Common myeloid progenitor, CD34-positive (primary cell): ENCODE results near the gene IKZF5. TPM values are rescaled to one million over a fixed set of nuclear protein-coding genes. Genes with fewer than 3 reads are reported as not detected.

Experiments
- CTCF ChIA-PET: fragments of 350-600 bp; sonication (Branson Sonifier 250); formaldehyde crosslinking; loops from one replicate; lab custom pipeline; 2021; ENCODE audit warnings: antibody characterized with exemption; lab: Charles Lee
- POLR2A ChIA-PET: fragments of 350-600 bp; sonication (Branson Sonifier 250); formaldehyde crosslinking; loops from one replicate; lab custom pipeline; 2021; ENCODE audit warnings: antibody characterized with exemption; lab: Charles Lee
- DNase-seq, 3 donors: peaks; one replicate each; pipeline versions ENCODE4 v3.0.0 to v3.0.0-alpha.2; 2013
- H3K27ac ChIP-seq, 2 experiments: 1 replicate in 1 of 2; 2 replicates in 1 of 2; pipeline ENCODE4 v1.7.0; 2013; ENCODE audit warnings: inconsistent platforms in 2 of 2, low read length in 2 of 2, mild to moderate bottlenecking in 2 of 2, low read depth in 1 of 2, moderate library complexity in 1 of 2; ENCODE audit not compliant: severe bottlenecking in 2 of 2, insufficient read depth in 1 of 2, poor library complexity in 1 of 2
- H3K27me3 ChIP-seq, 5 experiments: replicated peaks in 2 of 5; 1 replicate in 3 of 5; 2 replicates in 2 of 5; pipeline versions ENCODE4 v1.6.1 to v1.7.0; 2013; ENCODE audit warnings: low read length in 4 of 5, mild to moderate bottlenecking in 2 of 5, moderate library complexity in 2 of 5, inconsistent platforms in 1 of 5; ENCODE audit not compliant: insufficient read depth in 5 of 5, control insufficient read depth in 4 of 5
- H3K36me3 ChIP-seq, 4 experiments: 1 replicate in 2 of 4; 2 replicates in 2 of 4; pipeline versions ENCODE4 v1.6.1 to v1.7.0; 2013; ENCODE audit warnings: low read length in 3 of 4, control low read depth in 1 of 4, mild to moderate bottlenecking in 1 of 4; ENCODE audit not compliant: control insufficient read depth in 4 of 4, insufficient read depth in 4 of 4
- H3K4me1 ChIP-seq, 4 experiments: 1 replicate in 3 of 4; 2 replicates in 1 of 4; pipeline versions ENCODE4 v1.6.1 to v1.7.1; 2013; ENCODE audit warnings: low read length in 3 of 4, mild to moderate bottlenecking in 3 of 4, control low read depth in 1 of 4, inconsistent platforms in 1 of 4, moderate library complexity in 1 of 4; ENCODE audit not compliant: control insufficient read depth in 4 of 4, insufficient read depth in 4 of 4; ENCODE audit errors: control extremely low read depth in 1 of 4
- H3K4me3 ChIP-seq, 7 experiments: 1 replicate in 4 of 7; 2 replicates in 3 of 7; pipeline versions ENCODE4 v1.5.1 to v1.7.0; 2013; ENCODE audit warnings: mild to moderate bottlenecking in 7 of 7, low read length in 6 of 7, moderate library complexity in 6 of 7, inconsistent platforms in 2 of 7, low read depth in 2 of 7, control low read depth in 1 of 7; ENCODE audit not compliant: insufficient read depth in 4 of 7, control insufficient read depth in 1 of 7; ENCODE audit errors: extremely low read depth in 1 of 7
- H3K9me3 ChIP-seq, 5 experiments: 1 replicate in 4 of 5; 2 replicates in 1 of 5; pipeline versions ENCODE4 v1.6.1 to v1.7.1; 2013; ENCODE audit warnings: low read length in 4 of 5, mild to moderate bottlenecking in 2 of 5, inconsistent platforms in 1 of 5, low read depth in 1 of 5, moderate library complexity in 1 of 5; ENCODE audit not compliant: control insufficient read depth in 4 of 5, insufficient read depth in 2 of 5; ENCODE audit errors: control extremely low read depth in 1 of 5
- WGBS: methylation state at CpG from one replicate; pipeline ENCODE4 v1.1.5; 2013; ENCODE audit not compliant: insufficient coverage; 5-methylcytosine and 5-hydroxymethylcytosine counted together
- polyA plus RNA-seq: library from polyadenylated mRNA; unstranded; fragments of 120-200 nt; gene quantifications from one replicate; pipeline ENCODE4 v1.2.1, GENCODE V29; 2013

The IKZF5 gene, protein sequence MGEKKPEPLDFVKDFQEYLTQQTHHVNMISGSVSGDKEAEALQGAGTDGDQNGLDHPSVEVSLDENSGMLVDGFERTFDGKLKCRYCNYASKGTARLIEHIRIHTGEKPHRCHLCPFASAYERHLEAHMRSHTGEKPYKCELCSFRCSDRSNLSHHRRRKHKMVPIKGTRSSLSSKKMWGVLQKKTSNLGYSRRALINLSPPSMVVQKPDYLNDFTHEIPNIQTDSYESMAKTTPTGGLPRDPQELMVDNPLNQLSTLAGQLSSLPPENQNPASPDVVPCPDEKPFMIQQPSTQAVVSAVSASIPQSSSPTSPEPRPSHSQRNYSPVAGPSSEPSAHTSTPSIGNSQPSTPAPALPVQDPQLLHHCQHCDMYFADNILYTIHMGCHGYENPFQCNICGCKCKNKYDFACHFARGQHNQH
- polyA plus RNA-seq = 25.5 TPM

DNA sequence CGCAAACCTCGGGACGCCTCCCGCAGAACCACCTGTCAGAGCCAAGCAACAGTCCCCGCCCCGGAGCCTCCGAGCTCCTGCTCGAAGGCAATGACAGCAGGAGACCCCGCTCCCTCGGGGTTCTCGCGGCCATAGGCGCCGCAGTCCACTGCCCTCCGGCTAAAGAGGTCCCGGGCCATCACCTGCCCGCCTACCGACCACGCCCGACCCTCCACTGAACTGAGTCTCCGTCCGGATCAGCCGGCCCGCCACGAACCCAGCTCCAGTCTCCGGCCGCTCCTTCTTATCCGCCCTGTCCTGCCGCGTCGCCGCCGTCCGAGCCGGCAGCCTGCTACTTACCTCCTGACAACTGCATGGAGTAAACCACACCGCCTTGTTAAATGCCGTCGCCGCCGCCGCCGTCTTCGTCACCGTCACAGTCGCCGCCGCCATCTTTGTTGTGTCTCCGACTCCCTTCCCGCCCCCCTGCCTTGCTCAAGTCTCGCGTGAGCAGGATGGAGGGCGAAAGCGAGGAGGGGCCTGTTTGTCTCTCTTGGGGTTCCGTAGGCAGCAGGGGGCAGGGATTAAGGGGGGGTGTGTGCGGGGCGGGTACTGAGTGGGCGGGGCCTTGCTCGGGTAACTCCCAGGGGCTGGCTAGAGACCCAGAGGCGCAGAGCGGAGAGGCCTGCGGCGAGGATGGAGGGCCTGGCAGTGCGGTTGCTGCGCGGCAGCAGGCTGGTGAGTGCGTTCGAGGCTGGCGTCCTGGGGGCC is at the start of gene IKZF5, which contains the start of gene ACADSB:
Gene IKZF5 (minus strand): TSS at position 441 of the 750 bp plus-strand sequence. CDS start 10,170 bp downstream, outside the sequence.
Gene ACADSB (plus strand): TSS at position 652 of the 750 bp plus-strand sequence. CDS start 24 bp downstream, at position 676.
- ChIA-PET POLR2A (interaction anchor here (1.4 kb wide), 1 partner anchor 27 kb away, joined by 6 read pairs; no protein-coding TSS in a partner anchor), CTCF (interaction anchor here (1.0 to 5.0 kb wide), 2 partner anchors 27 to 37 kb away, joined by 3 to 32 read pairs; partner anchors contain the start of gene PSTK)
- peak; percentile 98 to 99 (median 99) for DNase-seq
- Histone ChIP-seq H3K9me3 (no peaks in the 10 kb centered on the region), H3K36me3 (peaks cover 0 to 8% (median 0%) of the 10 kb centered on the region in 4 experiments), H3K4me3 (peak within 1 kb of the TSS; percentile 65 to 97 (median 93)), H3K27me3 (no peaks in the 10 kb centered on the region), H3K27ac (peak within 1 kb of the TSS; percentile 76 to 92), H3K4me1 (peaks cover 10 to 31% (median 22%) of the 10 kb centered on the region in 4 experiments)
- whole genome bisulfite sequencing = 0% methylated on average over 60 of the region's 68 CpGs

- Histone ChIP-seq H3K4me1 (no peaks in the 10 kb centered on the region), H3K4me3 (no peak overlapping the region), H3K27me3 (peaks cover 0 to 5% (median 0%) of the 10 kb centered on the region in 5 experiments), H3K27ac (no peak overlapping the region), H3K9me3 (no peaks in the 10 kb centered on the region), H3K36me3 (peaks cover 0 to 4% (median 2%) of the 10 kb centered on the region in 4 experiments)
- ChIA-PET POLR2A (no interaction called here), CTCF (interaction anchor here (1.1 kb wide), 1 partner anchor 15 kb away, joined by 3 read pairs; no protein-coding TSS in a partner anchor)
- no peak for DNase-seq
- WGBS = 100% methylated on average over 1 of the region's 3 CpGs
Measured at GRCh38 chr10:123057968-123058367, 49.4 kb upstream of the IKZF5 start.

DNA sequence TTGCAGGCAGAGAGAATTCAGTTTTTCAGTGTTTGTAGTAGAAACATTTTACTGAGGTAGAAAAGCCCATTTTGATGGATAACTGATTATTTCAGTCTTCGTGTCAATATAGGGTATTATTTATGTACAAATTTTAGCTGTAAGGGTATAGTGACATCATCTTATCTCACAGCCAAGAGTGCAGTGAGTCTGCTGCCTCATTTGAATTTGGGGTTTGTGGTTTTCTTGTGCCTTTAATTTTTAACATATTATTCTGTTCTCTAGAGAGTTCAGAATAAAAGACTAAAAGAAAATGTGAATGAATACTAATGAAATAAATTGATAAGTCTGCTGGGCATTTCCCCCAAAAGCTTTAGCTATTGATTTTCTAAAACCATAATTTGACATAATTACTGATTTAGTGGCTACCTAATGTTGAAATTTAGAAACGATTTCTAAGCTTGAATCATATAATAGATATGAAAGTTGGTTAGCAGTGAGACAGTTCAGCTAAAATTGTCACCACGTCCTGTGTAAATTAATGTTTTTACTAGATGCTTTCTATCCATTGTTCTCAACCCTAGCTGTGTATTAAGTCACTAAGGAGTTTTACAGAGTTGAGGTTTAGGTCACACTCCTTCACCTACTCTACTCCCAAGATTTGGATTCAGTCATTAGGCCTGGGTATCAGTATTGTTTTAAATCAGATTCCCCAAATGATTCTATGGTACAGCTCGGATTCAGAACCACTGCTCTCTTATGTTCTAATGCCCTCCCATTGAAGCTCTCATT is 37.6 kb upstream of the IKZF5 start:
- Histone ChIP-seq H3K36me3 (peaks cover 2 to 11% (median 7%) of the 10 kb centered on the region in 4 experiments), H3K9me3 (no peaks in the 10 kb centered on the region), H3K4me3 (no peak overlapping the region), H3K4me1 (peaks cover 0 to 8% (median 4%) of the 10 kb centered on the region in 4 experiments), H3K27ac (no peak overlapping the region), H3K27me3 (no peaks in the 10 kb centered on the region)
- WGBS = 90% methylated on average over 2 of the region's 4 CpGs
- POLR2A ChIA-PET = no interaction called here
- CTCF ChIA-PET = interaction anchor here (1.0 to 2.3 kb wide), 7 partner anchors 25 to 921 kb away, joined by 3 to 13 read pairs (median 3); no protein-coding TSS in a partner anchor
- DNase-seq = no peak

DNA sequence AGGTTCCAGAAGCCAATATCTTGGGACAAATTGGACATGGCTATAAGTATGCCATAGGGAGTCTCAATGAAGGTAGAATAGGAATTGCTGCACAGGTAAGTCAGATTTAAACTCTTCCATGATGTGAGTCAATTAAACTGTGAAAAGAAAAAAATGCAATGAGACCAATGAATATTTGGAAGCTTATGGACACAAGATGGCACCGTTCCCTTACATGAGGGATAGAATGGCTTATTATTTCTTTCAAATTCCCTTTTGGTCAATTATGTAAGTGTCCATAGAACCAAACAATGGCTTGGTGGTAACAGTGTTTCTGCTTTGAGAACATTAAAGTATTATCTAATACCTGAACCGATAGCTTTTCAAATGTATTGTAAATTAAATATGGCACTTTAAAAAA is 35.8 kb upstream of the IKZF5 start:
- H3K9me3 ChIP-seq = no peaks in the 10 kb centered on the region
- H3K36me3 ChIP-seq = peaks cover 0 to 11% (median 7%) of the 10 kb centered on the region in 4 experiments
- ChIA-PET CTCF (interaction anchor here (1.0 to 2.9 kb wide), 3 partner anchors 11 to 513 kb away, joined by 3 to 23 read pairs (median 3); no protein-coding TSS in a partner anchor), POLR2A (no interaction called here)
- DNase-seq = peak in 1 of 3 donors; percentile 6
- H3K27me3 ChIP-seq = no peaks in the 10 kb centered on the region
- H3K4me1 ChIP-seq = peaks cover 0 to 15% (median 7%) of the 10 kb centered on the region in 4 experiments
- 100% methylated on average over 1 of the region's 2 CpGs for WGBS
- H3K27ac ChIP-seq = no peak overlapping the region
- H3K4me3 ChIP-seq = no peak overlapping the region

DNA sequence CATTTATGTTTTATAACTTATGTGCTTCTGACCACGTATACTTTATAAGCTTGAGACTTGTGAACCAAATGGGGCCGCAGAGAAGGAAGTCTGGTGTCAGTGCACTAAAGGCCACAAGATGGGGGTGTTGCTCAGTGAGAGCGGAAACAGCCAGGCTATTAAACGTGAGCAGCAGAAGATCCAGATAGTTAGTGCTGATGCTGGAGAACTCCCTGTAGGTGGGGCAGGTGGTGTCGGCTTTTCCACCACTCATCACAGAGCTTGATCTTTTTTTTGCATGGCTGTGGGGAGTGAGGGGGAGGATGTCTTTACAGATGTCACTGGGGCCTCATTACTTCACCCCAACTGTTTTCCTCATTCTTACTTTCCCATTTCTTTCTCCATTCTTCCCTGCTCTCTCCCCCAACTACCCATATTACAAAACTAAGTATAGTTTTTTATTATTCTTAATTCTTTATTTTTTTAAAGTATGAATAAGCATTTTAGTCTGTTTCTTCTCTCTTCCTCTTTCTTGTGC is 34.9 kb upstream of the IKZF5 start:
- DNase-seq = peak; percentile 62 to 82 (median 79)
- ChIA-PET POLR2A (interaction anchor here (0.7 to 1.0 kb wide), 2 partner anchors 34 to 305 kb away, joined by 3 read pairs; no protein-coding TSS in a partner anchor), CTCF (interaction anchor here (0.6 to 3.0 kb wide), 24 partner anchors 9 to 524 kb away, joined by 3 to 23 read pairs (median 4); partner anchors contain the start of gene PSTK)
- no peaks in the 10 kb centered on the region for H3K9me3 ChIP-seq
- H3K27ac ChIP-seq = no peak overlapping the region
- no peaks in the 10 kb centered on the region for H3K27me3 ChIP-seq
- WGBS = 0% methylated on average over 4 of the region's 5 CpGs
- peaks cover 0 to 11% (median 7%) of the 10 kb centered on the region in 4 experiments for H3K36me3 ChIP-seq
- H3K4me1 ChIP-seq = peaks cover 0 to 23% (median 16%) of the 10 kb centered on the region in 4 experiments
- no peak overlapping the region for H3K4me3 ChIP-seq
